Measurements from ENCODE around the gene CTNNA3.

CTNNA3 gene

DNA sequence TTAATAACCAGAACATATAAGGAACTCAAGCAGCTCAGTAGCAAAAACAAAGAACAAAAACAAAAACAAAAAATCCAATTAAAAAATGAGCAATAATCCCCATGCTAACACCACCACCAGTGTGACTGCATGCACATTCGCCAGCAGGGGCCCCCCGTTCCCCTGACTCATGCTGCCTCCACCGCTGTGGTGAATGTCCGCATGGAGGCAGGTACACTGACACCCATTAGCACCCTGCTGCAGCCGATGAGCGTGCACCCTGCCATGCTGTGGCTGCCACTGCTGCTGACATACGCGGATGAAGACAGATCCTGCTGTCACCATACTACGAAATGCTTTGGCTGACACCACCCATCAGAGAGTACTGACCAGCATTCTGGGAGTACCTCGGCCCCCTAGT lies 1091.8 kb downstream of the CTNNA3 start:
- DNase-seq: no peak

- no peak for DNase-seq
Observed at GRCh38 chr10:66591865-66592264, 1104.1 kb downstream of the CTNNA3 start.

- DNase-seq: no peak
Observed at GRCh38 chr10:66587680-66588050, 1108.3 kb downstream of the CTNNA3 start.

- no peak for DNase-seq
Observed at GRCh38 chr10:66586897-66587679, 1108.9 kb downstream of the CTNNA3 start.

GRCh38 chr10:66586073-66586472 lies 1109.9 kb downstream of the CTNNA3 start:
- no peak for DNase-seq

DNA sequence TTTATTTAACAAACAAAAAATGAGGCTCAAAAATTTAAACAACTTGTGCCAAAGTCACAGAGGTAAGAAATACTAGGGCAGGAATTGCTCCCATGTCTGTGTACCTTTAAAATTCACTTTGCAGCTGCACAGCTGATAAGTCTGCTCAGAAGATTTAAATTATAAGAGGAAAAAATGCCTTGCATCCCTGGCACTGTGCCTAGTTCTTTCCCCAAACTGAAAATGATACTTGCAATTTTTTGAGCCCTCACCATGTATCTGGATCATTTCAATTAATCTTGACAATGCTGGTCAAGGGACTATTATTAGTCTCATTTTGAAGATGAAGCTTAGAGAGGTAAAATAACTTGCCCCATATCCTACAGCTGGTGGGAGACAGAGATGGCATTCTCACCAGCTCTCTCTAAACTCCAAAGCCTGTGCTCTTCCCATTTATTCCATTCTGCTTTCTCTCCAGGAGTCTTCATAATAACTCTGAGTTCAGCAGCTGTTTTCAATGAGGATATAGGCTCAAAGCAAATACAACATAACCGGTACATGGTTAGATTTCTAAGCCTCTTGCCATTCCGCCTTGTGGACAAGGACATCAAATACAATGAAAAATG lies 1120.6 kb downstream of the CTNNA3 start:
- no peak for DNase-seq

DNA sequence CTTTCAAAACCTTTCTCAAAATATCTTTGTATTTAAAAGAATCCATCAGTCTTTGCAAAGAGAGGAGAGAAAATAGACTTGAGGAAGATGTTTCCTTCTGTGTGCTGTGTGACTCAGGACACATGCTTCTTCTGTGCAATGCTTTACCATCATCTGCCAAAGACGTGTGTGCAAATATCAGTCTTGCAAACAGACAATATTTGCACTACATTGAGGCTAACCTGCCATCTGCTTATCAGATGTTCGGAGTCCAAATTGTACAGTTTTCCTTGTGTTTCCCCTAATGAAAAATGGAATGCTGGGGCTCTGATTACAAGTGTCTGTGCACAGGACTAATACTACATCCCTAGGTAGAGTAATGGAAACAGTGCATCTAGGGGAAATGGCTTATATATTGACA lies 1123.3 kb downstream of the CTNNA3 start:
- DNase-seq: no peak

- DNase-seq: no peak
Observed at GRCh38 chr10:66565999-66566398, 1130.0 kb downstream of the CTNNA3 start.

DNA sequence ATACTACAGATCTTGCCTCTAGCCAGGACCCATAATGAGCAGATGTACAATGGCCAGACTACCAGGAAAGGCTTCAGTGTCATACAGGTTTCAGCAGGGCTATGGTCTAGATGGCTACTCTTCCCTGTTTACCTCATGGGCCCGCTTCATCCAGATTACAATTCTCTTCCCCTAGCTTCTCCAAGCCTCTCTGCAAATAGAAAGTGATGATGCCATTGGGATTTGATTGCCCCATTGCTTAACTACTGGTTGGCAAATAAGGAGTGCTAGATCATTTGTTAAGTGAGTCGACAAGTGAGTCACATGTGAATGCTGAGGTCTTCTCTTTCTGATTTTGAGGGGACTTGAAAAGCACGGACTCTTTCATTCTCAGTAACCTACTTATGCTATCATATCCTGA lies 1131.7 kb downstream of the CTNNA3 start:
- DNase-seq: no peak

- no peak for DNase-seq
Observed at GRCh38 chr10:66555061-66555460, 1140.9 kb downstream of the CTNNA3 start.

DNA sequence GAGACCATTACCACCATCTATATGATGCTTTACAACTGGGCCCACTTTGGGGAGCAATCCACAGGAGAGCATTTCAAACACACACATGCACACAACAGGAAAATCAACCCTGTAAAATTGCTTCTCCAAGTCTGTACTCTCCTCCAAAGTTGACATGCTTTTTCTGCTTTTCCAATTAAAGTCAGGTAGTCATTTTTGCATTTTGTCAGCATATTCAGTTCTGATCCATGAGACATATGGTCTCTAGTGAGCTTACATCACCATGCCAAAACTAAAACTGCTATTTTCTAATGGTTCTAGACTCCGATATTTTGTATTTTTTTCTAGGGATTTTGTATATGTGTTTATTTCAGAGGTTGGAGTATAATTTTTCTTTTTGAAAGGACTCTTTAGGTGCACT lies 1143.7 kb downstream of the CTNNA3 start:
- DNase-seq: no peak

DNA sequence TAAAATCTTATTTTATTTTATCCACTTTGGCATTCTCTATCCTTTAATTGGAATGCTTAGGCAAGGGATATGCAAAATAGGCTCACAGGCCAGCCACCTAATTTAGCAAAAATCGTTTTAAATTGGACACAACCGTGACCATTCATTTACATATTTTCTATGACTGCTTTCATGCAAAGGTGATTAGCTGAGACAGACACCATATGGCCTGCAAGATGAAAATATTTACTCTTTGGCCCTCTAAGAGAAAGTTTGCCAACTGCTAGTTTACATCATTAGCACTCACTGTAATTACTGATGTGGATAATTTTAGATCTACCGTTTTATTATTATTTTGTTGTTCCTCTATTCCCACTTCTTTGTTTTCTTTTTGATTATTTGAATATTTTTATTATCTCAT lies 1145.6 kb downstream of the CTNNA3 start:
- no peak for DNase-seq

- no peak for DNase-seq
Observed at GRCh38 chr10:66538908-66539307, 1157.1 kb downstream of the CTNNA3 start.

DNA sequence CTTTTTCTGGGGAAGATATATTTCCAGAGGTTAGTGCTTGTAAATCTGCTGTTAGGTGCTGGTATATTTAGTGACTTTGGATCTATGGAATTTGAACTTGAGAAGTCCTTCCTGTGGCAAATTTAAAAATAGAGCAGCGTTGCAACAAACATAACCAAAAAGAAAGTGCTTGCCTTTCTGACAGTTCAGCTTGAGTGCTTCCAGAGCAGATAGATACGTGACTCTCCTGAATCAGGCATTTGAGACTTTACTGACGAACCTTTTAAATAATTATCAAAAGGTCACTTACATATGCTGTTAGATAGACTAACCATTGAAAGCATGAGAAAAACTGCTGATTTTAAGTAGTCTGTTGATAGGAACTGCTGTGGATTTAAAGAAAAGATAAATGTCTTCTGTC lies 1157.6 kb downstream of the CTNNA3 start:
- no peak for DNase-seq

DNA sequence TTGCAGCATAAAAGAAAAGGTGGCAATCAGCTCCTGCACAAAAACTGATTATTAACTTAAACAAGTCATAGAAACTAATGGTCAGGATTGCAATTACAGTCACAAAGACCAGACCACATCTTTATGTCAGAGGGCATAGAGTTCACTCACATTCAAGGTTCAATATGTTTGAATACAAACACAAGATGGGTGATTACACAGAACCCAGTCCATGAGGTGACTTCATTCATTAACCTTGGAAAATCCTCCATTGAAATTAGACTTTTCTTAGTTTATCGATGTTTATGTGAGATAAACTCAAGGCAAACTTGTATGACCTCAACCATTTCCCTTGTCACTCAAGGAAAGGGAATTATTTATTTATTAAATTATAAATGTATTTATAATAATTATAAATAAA lies 1158.8 kb downstream of the CTNNA3 start:
- DNase-seq: no peak

DNA sequence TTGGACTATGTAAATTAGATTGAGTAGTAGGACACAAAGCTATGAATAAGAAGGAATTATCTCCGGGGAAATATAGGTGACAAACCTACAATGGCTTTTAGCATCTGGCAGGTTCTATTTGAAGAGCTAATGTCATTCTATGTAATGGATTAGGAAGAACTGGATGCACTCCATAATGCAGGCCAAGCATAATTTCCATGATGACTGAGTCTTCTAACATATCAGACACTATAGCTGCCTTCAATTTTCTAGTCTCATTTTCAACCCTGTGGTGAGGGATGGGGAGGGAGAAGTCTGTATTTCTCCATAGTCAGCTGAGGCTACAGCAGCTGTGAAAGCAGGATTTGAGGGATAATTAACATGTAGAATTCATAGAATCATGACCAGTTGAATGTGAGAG lies 1160.6 kb downstream of the CTNNA3 start:
- no peak for DNase-seq

DNA sequence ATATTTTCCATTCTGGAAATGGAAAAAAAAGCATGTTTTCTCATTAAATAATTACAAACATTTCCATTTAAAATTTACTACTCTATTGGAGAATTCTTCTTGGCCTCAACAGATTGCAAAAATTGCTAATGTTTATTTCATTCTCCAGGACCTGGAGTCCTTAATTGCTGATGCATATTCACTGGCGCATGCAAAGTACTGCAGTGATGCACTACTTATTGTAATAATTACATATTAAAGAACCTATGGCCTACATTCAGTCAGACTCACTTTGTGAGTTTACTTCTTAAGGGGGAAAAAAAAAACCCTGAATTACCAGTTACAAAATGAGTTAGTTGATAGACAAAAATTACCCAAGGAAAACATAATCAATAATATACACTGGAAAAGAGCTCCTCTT lies 1161.1 kb downstream of the CTNNA3 start:
- DNase-seq: no peak

- no peak for DNase-seq
Observed at GRCh38 chr10:66521506-66521905, 1174.5 kb downstream of the CTNNA3 start.

DNA sequence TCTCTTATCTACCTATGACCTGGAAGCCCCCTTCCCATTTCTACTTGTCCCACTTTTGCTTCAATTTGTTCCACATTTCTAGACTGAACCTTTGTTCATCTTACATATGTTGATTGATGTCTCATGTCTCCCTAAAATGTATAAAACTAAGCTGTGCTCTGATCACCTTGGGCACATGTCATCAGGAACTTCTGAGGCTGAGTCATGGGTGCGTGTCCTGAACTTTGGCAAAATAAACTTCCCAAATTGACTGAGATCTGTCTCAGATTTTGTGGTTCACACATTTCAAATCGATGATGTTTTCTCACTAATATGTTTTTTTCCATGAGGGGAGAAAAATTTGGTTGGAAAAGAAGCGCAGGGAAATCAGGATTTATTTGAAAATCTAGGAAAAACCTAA lies 1176.4 kb downstream of the CTNNA3 start:
- DNase-seq: no peak

DNA sequence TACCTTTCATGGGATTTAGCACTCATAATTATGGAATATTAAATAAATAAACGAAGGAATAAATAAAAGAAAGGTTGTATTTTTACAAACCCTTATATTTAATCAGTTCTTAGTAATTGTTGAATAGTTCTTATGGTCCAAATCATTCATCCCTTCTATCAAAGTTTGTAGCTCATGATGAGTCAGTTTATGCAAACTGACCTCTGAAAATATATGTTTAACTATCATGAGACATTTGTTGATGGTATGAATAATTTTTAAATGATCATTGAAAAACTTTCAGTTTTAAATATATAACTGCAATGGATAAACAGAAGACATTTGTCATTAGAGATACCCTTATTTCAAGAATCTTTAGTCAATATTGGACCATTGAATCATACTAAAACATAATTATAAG lies 1181.3 kb downstream of the CTNNA3 start:
- no peak for DNase-seq

- DNase-seq: no peak
Observed at GRCh38 chr10:66513504-66513903, 1182.5 kb downstream of the CTNNA3 start.

DNA sequence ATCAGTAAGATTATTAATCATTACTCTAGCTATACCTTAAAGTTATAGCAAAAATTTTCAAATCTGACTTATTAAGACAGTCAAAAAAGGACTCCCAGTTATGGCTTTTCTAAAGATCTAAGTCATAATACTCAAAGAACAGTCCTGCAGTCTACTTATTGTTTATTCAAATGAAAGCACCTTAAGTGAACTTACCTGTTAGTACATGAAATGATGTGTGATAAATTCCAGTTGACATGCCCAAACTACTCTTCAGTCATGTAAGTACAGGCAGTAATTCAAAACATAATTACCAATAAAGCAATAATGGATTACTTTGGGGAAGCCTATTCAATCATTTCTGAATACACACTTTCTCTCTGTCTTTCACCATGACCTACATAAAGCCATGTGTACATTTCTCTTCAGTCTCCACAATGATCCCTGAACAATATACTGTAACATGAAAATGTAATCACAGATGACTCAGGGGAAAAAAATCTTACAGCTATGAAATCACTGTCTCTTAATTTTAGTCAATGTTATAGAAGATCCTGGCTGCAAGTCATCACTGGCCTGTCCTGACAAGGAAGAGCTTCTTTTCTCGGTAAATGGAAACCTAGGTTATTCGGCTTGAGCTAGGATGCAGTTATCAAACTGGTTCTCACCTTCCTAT lies 1190.9 kb downstream of the CTNNA3 start:
- no peak for DNase-seq

GRCh38 chr10:66501356-66501755 lies 1194.6 kb downstream of the CTNNA3 start:
- DNase-seq: no peak

GRCh38 chr10:66483966-66484365 lies 1212.0 kb downstream of the CTNNA3 start:
- DNase-seq: no peak

Measured in GDM1 (cell line).